ENCODE results near the gene SLC16A7.
"Not testable (repeated sequence)": the region's sequence is repeated elsewhere in the genome, so short reads cannot be mapped to it uniquely, and the experiment has no call there.

The SLC16A7 gene

DNA sequence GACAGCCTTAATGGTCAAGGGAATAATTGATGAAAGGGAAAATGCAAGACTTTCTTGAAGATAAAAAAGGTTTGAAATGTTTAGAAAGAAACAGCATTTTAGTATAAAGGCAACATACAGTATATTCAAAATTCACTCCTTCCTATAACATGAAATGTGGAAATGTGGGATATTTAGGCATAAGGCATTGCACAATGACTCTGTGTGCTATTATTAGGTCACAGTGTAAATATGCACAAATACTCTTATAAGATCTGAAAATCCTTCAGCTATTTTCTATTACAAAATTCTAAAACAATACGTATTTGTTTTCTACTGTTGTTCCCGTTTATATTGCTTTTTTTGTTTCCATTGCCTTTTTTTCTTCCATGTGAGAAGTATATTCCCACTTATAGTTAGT lies 127.7 kb downstream of the SLC16A7 start:
- no peak for DNase-seq (ENCODE audit: low read depth, low spot score)
- no peak overlapping the region for H3K27ac ChIP-seq

DNA sequence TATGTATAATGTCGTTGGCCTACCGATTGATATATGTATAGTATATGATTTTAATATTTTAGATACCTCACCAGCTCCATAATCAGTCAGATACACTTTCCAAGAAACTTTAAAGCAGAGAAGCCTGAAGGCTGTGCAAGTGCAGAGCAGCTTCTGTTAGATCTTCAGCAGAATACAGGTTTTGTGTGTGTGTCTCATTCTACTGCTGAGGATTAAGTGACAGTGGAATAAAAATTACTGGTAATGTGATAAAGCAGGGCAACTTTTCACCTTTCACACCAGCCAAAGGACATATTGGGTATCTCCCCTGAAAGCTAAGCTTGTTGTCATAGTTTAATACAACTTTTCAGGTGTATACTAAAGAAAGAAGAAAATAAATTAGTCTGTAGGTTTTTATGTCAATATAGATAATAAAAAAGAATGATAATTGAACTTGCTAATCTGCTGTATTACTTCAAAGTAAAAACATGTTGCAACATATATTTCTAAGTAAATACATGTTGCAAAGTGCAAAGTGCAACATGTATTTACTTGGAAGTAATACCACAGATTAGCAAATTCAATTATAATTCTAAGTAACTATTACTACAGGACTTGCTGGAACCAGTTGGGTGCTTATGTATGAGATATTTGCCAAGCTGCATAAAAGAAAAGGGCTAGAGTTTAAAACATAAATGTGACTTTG lies 128.3 kb downstream of the SLC16A7 start:
- no peak for DNase-seq (ENCODE audit: low read depth, low spot score)
- no peak overlapping the region for H3K27ac ChIP-seq

DNA sequence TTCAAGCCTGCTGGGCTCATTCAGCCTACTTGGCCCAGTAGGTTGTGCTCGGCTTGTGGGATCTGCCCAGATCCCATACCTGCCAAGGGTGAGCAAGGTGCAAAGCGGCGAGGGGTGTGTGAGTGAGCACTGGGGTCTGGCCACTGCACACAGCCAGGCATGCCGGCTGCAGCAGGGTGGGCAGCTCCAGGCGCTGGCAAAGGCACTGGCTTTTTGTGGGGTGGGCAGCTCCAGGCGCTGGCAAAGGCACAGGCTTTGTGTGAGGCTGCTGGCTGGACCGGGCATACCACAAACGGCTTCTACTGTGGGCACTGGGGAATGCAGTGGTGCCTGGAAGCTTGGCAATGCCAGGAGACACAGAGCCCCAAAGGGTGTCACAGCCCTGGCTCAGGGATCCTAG lies 137.4 kb downstream of the SLC16A7 start:
- DNase-seq (ENCODE audit: low read depth, low spot score) = no peak
- H3K27ac ChIP-seq = no peak overlapping the region

GRCh38 chr12:59734371-59734770 lies 138.5 kb downstream of the SLC16A7 start:
- DNase-seq (ENCODE audit: low read depth, low spot score) = no peak
- no peak overlapping the region for H3K27ac ChIP-seq

GRCh38 chr12:59735231-59735630 lies 139.4 kb downstream of the SLC16A7 start:
- no peak for DNase-seq (ENCODE audit: low read depth, low spot score)
- no peak overlapping the region for H3K27ac ChIP-seq

- no peak overlapping the region for H3K27ac ChIP-seq
- DNase-seq (ENCODE audit: low read depth, low spot score) = no peak
Measured at GRCh38 chr12:59736359-59736758, 140.5 kb downstream of the SLC16A7 start.

- DNase-seq (ENCODE audit: low read depth, low spot score) = peak; percentile 14
- H3K27ac ChIP-seq = no peak overlapping the region
Measured at GRCh38 chr12:59736786-59737185, 141.0 kb downstream of the SLC16A7 start.

DNA sequence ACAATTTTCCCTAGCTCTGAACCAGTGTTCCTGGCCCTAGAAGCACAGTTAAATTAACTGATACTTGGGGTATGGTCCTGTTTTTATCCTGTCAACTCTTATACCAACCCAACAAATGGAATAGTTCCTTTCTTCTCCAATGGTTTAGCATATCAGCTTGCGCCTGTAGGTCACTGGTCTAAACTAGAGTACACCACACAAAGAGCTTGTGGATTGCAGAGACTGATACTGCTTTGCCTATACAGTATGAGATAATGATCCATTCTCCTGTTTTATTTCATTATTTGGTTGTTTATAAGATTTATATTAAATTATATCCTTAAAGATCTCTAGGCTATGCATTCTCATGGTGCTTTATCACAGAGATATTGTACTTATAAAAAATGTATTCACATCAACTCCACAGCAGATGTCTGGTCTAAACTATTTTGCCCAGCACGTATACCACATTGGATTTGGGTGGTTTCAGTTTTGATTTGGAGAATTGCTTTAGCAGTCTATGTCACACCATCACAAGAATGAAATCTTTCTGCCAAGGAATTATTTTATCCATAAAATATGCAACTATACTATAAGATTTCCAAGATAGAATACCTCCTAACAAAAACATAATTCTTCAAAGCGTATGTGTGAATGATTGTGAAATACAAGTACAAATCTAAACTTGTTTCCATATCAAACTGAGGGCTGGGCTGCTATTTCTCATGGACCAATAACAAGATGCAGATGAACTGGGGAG lies 142.1 kb downstream of the SLC16A7 start:
- no peak for DNase-seq (ENCODE audit: low read depth, low spot score)
- no peak overlapping the region for H3K27ac ChIP-seq

- no peak overlapping the region for H3K27ac ChIP-seq
- no peak for DNase-seq (ENCODE audit: low read depth, low spot score)
Measured at GRCh38 chr12:59742841-59743240, 147.0 kb downstream of the SLC16A7 start.

- no peak for DNase-seq (ENCODE audit: low read depth, low spot score)
- no peak overlapping the region for H3K27ac ChIP-seq
Measured at GRCh38 chr12:59744564-59744963, 148.7 kb downstream of the SLC16A7 start.

DNA sequence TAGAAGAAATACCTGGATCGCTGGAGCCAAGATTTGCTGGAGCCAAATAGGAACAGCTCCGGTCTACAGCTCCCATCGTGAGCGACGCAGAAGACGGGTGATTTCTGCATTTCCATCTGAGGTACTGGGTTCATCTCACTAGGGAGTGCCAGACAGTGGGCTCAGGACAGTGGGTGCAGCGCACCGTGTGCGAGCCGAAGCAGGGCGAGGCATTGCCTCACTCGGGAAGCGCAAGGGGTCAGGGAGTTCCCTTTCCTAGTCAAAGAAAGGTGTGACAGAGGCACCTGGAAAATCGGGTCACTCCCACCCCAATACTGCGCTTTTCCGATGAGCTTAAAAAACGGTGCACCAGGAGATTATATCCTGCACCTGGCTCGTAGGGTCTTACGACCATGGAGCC lies 155.3 kb downstream of the SLC16A7 start:
- H3K27ac ChIP-seq; DNase-seq (ENCODE audit: low read depth, low spot score): not testable (repeated sequence)

DNA sequence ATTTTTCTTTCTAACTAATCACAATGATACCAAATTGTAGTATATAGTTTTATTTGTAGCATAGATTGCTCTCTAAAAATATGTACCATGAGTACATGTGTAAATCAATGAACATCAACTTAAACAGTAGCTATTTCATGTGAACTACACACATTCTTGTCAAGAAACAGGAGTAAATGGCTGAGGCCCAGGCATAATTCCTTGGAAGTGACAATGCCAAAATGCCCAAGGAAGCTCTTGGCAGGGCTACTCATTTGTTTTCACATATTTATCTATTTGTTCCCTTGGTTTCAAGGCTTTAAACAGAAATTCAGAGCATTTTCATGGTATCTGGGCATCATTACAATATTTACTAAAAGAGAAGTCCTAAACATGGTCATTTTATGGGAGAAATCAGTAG lies 165.7 kb downstream of the SLC16A7 start:
- H3K27ac ChIP-seq = no peak overlapping the region
- DNase-seq (ENCODE audit: low read depth, low spot score) = no peak

- DNase-seq (ENCODE audit: low read depth, low spot score) = no peak
- no peak overlapping the region for H3K27ac ChIP-seq
Measured at GRCh38 chr12:59763835-59764234, 168.0 kb downstream of the SLC16A7 start.

DNA sequence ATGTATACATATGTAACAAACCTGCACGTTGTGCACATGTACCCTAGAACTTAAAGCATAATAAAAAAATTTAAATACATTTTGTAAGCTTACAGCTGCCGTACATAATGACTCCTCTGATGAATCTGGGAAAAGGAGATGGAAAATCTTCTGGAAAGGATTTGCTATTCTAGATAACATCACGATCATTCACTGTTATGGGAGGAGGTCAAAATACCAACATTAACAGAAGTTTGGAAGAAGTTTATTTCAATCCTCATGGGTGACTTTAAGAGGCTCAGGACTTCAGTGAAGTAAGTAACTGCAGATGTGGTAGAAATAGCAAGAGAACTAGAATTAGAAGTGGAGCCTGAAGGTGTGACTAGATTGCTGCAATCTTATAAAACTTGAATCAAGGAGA lies 172.2 kb downstream of the SLC16A7 start:
- no peak for DNase-seq (ENCODE audit: low read depth, low spot score)
- H3K27ac ChIP-seq = no peak overlapping the region

DNA sequence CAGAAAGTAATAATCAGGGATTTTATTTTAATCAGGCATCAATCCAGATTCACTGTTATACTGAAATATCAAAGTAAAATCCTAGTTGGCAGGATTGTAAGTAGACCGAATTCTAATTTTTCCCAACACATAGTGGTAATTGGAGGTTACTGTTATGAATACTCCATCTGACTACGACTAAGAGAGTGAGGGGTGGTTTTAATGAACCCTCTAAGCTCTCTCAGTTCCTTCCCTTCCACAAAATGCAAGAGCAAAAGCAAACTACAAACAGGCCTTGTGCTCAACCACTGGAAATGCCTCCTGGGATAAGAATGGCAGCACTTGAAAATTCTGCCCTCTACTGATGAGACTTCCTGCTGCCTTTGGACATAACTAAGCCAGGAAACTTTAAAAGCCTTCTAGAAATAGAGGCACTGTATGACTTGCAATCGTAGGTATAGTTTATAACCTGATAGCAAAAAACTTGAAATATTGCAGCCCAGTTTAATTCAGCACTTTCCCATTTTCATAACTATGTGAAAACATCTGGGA lies 184.8 kb downstream of the SLC16A7 start:
- DNase-seq (ENCODE audit: low read depth, low spot score) = peak; percentile 5

DNA sequence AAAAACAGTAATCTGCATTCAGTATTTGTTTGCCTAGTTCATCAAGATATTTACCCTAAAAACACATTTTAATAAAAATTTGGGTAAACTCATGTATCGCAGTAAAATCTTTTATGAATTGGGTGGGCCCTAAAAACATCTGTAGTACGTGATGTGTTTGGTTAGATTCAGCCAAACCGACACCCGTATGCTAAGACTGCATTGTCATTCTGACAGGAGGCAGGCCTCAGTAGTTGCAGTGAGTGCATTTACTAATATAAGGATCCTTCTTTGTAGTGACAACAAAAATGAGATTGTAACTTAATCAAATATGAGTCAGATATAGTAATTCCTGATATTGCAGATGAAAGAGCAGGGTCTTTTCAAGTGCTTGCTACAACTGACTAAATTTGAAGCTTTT lies 191.8 kb downstream of the SLC16A7 start:
- no peak for DNase-seq (ENCODE audit: low read depth, low spot score)

More for the DNA sequence above, 184.8 kb downstream of the SLC16A7 start:
- no peak overlapping the region for H3K27ac ChIP-seq

DNA sequence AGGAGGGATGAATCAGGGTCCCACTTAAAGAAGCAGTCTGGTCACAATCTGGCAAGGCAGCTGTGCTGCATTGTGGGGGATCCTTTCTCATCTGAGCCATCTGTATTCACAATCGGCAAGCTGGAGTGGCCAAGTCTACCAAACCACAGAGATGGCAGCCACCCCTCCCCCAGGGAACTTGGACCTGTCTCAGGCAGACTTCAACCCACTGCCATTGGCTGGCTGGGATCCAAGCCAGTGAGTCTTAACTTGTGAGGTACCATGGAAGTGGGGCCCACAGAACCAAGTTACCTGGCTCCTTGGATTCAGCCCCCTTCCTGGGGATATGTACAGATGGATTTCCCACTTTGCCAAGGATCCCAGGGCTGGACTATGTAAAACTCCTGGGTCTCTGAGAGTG lies 196.8 kb downstream of the SLC16A7 start:
- DNase-seq (ENCODE audit: low read depth, low spot score) = no peak
- no peak overlapping the region for H3K27ac ChIP-seq

More for the DNA sequence above, 191.8 kb downstream of the SLC16A7 start:
- no peak overlapping the region for H3K27ac ChIP-seq

- H3K27ac ChIP-seq = no peak overlapping the region
- DNase-seq (ENCODE audit: low read depth, low spot score) = no peak
Measured at GRCh38 chr12:59803735-59804134, 207.9 kb downstream of the SLC16A7 start.

GRCh38 chr12:59808317-59808910 lies 212.6 kb downstream of the SLC16A7 start:
- DNase-seq (ENCODE audit: low read depth, low spot score) = no peak
- H3K27ac ChIP-seq = no peak overlapping the region

DNA sequence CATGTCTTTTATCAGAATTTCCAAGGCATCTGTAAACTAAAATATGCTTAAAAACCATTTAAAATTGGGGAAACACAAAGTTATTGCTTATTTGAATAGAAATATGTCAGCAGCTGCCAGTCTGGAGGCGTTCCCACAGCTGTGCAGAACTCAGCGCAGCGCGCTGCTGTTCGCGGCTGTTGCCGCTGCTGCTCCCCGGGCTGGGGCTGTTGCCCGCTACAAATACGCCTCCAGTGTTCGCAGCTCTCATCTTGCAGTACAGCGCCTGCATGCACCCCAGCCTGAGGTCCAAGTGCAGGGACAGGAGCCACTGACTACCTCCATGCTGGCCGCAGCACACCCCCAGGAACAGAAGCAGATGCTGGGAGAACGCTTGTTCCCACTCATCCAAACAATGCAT lies 216.2 kb downstream of the SLC16A7 start:
- no peak overlapping the region for H3K27ac ChIP-seq
- DNase-seq (ENCODE audit: low read depth, low spot score) = no peak

DNA sequence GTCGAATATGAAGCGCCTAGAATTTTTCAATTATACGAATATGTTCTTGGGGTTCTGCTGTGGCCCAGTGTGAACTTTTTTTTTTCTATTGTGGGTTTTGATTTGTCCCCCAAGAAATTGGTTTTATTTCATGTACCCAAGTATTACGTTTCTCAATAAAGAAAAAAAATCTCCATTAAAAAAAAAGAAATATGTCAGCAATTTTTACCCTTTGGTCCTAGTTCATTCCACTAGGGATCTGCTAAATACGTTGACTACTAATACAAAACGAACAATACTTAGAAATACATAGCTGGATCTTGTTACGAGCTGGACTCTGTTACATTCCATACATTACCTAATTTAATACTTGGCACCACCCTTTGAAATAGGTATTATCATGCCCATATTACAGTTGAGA lies 216.9 kb downstream of the SLC16A7 start:
- H3K27ac ChIP-seq = no peak overlapping the region
- no peak for DNase-seq (ENCODE audit: low read depth, low spot score)

Measured in epithelial cell of prostate (primary cell).